HL-60 (cell line): ENCODE measurements around the gene PTPRR.

ENCODE experiments used
- DNase-seq, 2 experiments: peaks; one replicate each; pipeline ENCODE4 v3.0.0-alpha.2; 2010 to 2020; ENCODE audit warnings: low read depth in 1 of 2, low spot score in 1 of 2
- H3K27ac ChIP-seq: fragments of 250-450 bp; sonication (Bioruptor Pico); replicated peaks from 2 replicates; pipeline ENCODE4 v1.5.1; 2020; ENCODE audit warnings: mild to moderate bottlenecking, moderate library complexity
- H3K27me3 ChIP-seq: fragments of 250-450 bp; sonication (Bioruptor Pico); 2 replicates; pipeline ENCODE4 v1.5.1; 2021; ENCODE audit warnings: mild to moderate bottlenecking, moderate library complexity; ENCODE audit not compliant: insufficient read depth, poor library complexity, severe bottlenecking
- H3K4me3 ChIP-seq: replicated peaks from 2 replicates; pipeline ENCODE4 v1.5.1; 2011; ENCODE audit warnings: mild to moderate bottlenecking, control low read depth, low read length; ENCODE audit not compliant: insufficient read depth
- GABPA ChIP-seq: IDR thresholded peaks from 2 replicates; pipeline ENCODE4 v1.6.1; 2012; ENCODE audit warnings: low read depth
- POLR2AphosphoS5 ChIP-seq: IDR thresholded peaks from 2 replicates; pipeline ENCODE4 v1.6.1; 2012; ENCODE audit warnings: low read depth
- SPI1 ChIP-seq: IDR thresholded peaks from 2 replicates; pipeline ENCODE4 v1.6.1; 2012; ENCODE audit warnings: low read depth, mild to moderate bottlenecking, borderline replicate concordance
- TF ChIP-seq, protein P1 (sequence below): IDR thresholded peaks from 2 replicates; pipeline ENCODE4 v1.6.1; 2012; ENCODE audit warnings: low read depth; ENCODE audit not compliant: insufficient replicate concordance
- TF ChIP-seq, protein P2 (sequence below): IDR thresholded peaks from one replicate; pipeline ENCODE4 v1.5.1; 2011; ENCODE audit warnings: low read length, control low read depth, inconsistent platforms; ENCODE audit not compliant: insufficient read depth

Gene PTPRR

DNA sequence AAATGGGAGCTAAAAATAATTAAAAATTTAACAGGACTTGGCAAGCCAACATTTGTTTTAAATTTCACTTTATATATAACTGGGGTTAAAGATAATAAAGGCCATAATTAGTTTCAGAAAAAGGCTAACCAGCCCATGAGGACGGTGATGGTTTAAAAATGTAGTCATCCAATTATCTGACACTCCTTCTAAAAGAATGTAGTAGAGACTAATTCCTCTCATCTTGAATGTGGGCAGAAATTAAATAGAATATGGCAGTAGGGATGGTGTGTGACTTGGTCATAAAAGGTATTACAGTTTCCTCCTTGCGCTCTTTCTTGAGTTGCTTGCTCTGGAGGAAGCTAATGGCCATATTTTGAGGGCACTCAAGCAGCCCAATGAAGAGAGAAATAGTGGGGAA lies 234.2 kb downstream of the PTPRR start:
- TF ChIP-seq, protein P1, sequence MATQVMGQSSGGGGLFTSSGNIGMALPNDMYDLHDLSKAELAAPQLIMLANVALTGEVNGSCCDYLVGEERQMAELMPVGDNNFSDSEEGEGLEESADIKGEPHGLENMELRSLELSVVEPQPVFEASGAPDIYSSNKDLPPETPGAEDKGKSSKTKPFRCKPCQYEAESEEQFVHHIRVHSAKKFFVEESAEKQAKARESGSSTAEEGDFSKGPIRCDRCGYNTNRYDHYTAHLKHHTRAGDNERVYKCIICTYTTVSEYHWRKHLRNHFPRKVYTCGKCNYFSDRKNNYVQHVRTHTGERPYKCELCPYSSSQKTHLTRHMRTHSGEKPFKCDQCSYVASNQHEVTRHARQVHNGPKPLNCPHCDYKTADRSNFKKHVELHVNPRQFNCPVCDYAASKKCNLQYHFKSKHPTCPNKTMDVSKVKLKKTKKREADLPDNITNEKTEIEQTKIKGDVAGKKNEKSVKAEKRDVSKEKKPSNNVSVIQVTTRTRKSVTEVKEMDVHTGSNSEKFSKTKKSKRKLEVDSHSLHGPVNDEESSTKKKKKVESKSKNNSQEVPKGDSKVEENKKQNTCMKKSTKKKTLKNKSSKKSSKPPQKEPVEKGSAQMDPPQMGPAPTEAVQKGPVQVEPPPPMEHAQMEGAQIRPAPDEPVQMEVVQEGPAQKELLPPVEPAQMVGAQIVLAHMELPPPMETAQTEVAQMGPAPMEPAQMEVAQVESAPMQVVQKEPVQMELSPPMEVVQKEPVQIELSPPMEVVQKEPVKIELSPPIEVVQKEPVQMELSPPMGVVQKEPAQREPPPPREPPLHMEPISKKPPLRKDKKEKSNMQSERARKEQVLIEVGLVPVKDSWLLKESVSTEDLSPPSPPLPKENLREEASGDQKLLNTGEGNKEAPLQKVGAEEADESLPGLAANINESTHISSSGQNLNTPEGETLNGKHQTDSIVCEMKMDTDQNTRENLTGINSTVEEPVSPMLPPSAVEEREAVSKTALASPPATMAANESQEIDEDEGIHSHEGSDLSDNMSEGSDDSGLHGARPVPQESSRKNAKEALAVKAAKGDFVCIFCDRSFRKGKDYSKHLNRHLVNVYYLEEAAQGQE, result no peak
- TF ChIP-seq GABPA, result no peak
- no peak for TF ChIP-seq SPI1
- TF ChIP-seq, protein P2, sequence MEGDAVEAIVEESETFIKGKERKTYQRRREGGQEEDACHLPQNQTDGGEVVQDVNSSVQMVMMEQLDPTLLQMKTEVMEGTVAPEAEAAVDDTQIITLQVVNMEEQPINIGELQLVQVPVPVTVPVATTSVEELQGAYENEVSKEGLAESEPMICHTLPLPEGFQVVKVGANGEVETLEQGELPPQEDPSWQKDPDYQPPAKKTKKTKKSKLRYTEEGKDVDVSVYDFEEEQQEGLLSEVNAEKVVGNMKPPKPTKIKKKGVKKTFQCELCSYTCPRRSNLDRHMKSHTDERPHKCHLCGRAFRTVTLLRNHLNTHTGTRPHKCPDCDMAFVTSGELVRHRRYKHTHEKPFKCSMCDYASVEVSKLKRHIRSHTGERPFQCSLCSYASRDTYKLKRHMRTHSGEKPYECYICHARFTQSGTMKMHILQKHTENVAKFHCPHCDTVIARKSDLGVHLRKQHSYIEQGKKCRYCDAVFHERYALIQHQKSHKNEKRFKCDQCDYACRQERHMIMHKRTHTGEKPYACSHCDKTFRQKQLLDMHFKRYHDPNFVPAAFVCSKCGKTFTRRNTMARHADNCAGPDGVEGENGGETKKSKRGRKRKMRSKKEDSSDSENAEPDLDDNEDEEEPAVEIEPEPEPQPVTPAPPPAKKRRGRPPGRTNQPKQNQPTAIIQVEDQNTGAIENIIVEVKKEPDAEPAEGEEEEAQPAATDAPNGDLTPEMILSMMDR, result no peak
- no peak for TF ChIP-seq POLR2AphosphoS5
- DNase-seq, result no peak

DNA sequence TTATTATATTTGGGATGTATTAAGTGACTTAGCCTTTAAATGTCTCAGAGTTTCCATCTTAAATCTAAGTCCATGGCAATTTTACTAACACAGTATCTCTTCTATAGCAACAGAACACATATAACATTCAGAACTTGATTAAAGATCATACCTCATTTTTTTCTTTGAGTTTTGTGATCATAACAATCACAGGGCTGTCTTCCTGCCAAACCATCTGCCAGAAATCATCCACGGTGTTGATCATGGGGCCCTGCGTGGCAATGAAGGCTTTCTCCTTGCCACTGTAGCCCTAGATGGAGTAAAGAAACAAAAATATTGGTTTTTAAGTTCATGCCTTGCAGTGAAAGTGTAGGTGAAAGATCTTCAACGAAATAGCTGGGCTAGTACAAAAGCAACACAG lies 236.6 kb downstream of the PTPRR start:
- no peak for DNase-seq

More for the DNA sequence above, 234.2 kb downstream of the PTPRR start:
- H3K4me3 ChIP-seq, result no peak overlapping the region
- no peaks in the 10 kb centered on the region for H3K27me3 ChIP-seq
- no peak overlapping the region for H3K27ac ChIP-seq

DNA sequence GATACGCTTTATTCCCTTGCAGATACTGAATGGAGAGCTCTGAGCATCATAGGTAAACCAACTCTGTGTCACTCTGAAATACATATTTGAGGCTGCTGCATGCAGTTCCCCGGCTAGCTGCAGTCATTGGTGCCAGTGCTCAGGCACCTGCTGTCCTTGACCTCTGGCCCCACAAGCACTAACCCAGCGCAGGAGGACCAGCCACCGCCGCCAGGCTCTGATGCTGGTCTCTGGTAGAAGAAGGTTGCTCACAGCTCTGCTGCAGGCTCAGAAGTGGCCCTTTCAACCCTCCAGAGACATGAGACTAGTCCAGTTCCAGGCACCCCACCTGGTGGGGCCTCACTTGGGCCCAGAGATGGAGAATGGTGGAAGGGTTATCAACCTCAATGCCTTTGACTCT lies 248.8 kb downstream of the PTPRR start:
- no peak overlapping the region for H3K4me3 ChIP-seq
- no peaks in the 10 kb centered on the region for H3K27me3 ChIP-seq
- TF ChIP-seq, protein P2, result no peak
- TF ChIP-seq SPI1, result no peak
- DNase-seq, result no peak
- H3K27ac ChIP-seq, result no peak overlapping the region

More for the DNA sequence above, 236.6 kb downstream of the PTPRR start:
- H3K27ac ChIP-seq, result no peak overlapping the region
- H3K27me3 ChIP-seq, result no peaks in the 10 kb centered on the region
- TF ChIP-seq GABPA (no peak), SPI1 (no peak), POLR2AphosphoS5 (no peak)
- TF ChIP-seq, protein P1, result no peak
- TF ChIP-seq, protein P2, result no peak
- H3K4me3 ChIP-seq, result no peak overlapping the region

DNA sequence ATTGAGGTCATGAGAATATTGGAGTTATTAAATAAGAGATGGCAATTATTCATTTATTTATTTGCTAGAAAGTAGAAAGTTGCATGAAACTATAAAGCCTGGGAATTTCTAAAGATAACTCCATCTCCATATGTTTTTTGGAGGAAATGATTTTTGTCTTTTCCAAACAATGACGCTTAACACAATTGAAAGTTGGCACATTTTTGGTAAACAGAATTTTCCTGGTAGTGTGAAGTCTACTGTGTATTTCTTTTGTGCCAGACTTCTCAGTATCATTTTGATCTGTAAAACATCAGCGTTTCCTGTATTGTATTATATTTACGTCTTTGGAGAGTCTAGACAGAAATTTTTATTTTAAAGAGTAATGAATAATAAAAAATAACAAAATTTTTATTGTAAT lies 249.6 kb downstream of the PTPRR start:
- no peak for TF ChIP-seq GABPA
- no peak for TF ChIP-seq SPI1
- no peak for TF ChIP-seq POLR2AphosphoS5
- TF ChIP-seq, protein P2, result no peak
- TF ChIP-seq, protein P1, result no peak
- no peak overlapping the region for H3K27ac ChIP-seq
- H3K4me3 ChIP-seq, result no peak overlapping the region
- DNase-seq, result no peak
- no peaks in the 10 kb centered on the region for H3K27me3 ChIP-seq
